ENCODE results near the gene TRIM65.
A peak's percentile ranks its signal among the peaks of the same experiment; 100 is the strongest.
"Not testable (repeated sequence)": the region's sequence is repeated elsewhere in the genome, so short reads cannot be mapped to it uniquely, and the experiment has no call there.

Gene TRIM65

DNA sequence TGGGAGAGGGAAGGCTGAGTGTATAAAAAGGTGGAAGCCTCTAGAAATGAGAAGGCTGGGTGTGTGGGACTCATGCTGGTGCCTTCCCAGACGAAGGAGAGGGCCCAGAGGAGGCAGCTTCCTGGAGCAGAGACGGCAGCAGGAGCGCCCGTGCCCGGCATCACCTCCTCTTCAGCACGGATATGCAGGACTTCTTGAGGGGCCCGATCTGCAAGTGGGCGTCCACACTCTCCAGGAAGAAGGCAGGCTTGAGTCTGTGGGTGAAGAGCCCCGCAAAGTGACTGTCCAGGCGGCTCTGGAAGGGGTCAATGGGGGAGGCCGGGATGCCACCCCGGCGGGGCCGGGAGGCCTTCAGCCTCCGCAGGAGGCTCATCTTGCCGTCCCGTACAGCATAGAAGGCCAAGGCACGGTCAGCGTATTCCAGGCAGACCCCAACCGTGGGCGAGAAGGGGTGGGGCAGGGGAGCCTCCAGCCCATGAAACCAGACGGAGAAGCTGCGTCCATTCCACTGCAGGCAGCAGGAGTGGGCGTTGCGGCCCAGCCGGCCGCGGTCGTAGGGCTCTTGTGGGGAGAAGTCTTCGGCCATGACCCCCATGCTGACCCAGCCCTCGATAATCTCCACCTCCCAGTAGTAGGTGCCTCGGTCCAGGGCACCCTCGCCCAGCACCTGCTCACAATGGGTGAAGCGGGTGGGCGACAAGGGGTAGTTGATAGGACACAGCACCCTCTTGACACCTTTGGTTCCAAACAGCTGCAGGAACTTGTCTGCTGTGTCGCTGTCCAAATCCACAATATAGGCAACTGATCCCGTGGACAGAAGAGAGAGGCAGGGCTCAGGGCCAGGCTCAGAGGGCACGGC, 22.2 kb downstream of the TRIM65 start:
- no peak for DNase-seq

DNA sequence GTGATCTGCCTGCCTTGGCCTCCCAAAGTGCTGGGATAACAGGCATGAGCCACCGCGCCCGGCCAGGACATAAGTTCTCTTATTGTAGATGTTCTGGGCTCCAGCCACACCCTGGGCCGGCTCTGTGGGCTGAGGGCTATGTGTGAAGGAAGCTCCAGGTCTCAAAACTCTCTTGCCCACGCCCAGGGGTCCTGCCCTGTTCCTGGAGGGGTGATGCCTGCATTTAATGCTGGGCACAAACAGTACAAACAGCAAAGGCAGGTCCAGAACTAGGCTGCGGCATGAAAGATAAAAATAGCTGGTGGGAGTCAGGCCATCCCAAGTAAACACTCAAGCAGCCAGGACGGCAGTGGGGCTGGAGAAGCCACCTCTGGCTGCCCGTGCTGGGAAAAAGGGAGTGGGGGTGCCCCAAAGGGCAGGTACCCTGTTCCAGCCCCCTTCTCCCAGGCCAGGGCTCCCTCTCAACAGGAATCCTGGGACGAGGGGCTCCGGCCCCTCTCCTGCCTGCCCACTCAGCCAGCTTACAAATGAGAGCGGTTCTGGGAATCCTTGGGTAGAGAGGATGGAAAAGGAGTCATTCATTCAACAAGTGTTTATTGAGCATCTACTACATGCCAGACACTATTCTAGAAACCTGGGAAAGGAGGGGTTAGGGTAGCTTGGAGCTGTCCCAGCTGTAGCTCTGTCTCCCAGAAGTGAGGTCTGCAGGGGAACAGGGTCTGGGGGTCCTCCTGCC, 23.0 kb downstream of the TRIM65 start:
- DNase-seq, result no peak

DNA sequence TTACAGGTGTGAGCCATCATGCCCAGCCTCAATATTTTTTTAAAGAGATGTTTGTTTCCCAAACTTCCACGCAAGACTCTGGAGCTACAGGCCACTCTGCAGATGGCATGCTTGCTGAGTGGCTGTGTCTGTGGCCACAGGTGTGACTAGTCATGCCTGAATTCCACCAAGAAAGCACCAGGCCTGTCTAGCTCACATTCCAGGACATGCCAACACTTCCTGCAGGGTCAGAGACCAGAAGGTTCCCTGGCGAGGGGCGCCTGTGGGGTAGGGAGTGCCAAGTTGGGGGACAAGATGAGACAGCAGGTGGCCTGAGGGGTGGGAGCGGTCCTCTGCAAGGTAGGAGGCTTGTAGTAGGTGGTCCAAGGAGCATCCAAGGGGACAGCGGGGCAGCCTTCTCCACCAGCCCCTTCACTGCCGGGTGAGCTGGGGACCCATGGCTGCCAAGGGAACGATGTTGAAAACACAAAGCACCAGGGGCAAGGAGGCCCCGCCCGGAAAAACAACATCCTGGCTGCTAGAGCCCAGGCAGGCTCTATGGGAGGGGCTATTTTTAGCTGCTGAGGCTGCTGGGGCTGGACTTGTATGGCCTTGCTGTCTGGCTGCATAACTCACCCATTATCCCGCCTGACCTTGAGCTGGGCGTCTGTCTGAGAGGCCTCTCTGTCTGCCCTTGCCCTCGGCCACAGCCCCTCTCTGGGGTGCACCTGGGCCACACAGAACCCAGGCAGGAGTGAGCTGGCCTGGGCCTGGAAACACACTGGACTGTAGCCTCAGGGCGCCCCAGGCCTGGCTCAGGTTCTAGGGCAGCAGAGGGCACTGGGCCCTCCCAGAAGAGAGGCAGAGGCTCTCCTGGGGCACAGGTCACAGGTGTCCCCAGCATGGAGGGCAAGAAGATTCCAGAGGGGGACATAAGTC, 24.1 kb downstream of the TRIM65 start:
- DNase-seq, result no peak

DNA sequence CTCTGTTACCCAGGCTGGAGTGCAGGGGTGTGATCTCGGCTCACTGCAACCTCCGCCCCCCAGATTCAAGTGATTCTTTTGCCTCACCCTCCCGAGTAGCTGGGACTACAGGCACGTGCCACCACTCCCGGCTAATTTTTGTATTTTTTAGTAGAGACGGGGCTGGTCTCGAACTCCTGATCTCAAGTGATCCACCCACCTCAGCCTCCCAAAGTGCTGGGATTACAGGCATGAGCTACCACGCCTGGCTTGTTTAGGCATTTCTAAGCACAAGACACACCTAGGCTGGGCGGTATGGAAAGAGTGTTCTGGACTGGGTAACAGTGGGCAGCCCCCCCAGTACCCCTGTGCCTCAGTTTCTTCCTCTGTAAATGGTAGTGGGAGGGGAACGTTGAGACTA, 26.5 kb downstream of the TRIM65 start:
- DNase-seq, result not testable (repeated sequence)

DNA sequence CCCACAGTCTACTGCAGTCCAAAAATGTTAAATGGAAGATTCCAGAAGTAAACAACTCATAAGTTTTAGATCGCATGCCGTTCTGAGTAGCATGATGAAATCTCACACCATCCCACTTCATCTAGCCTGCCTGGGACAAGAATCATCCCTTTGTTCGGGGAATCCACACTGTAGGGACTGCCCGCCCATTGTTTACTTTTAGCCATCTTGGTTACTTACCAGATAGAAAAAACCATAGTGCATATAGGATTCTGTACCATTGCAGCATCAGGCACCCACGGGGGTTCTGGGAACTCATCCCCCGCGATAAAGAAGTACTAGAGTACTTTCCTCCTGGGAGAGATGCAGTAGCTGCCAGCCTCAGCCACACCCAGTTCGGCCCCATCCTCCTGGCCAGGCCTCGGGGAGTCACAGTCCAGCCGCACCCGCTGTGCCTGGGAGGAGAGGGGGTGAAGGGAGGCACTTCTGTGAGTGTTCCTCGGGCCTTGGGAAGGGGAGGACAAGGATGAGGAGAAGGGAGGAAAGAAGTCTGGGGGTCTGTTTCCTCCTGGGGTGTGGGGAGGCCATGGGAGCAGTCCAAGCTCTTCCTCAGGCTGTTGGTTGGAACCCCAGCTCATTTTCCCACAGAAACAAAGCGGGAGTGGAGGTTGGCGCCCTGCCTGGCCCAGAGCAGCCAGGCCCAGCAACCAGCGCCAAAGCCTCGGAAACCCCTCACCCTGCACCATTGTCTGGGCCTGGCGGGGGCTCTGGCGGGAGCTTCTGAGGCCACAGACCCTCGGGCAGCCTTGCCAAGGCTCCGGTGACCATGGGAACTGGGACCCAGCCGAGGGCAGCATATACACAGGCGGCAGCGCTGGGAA, 27.2 kb downstream of the TRIM65 start:
- no peak for DNase-seq

DNA sequence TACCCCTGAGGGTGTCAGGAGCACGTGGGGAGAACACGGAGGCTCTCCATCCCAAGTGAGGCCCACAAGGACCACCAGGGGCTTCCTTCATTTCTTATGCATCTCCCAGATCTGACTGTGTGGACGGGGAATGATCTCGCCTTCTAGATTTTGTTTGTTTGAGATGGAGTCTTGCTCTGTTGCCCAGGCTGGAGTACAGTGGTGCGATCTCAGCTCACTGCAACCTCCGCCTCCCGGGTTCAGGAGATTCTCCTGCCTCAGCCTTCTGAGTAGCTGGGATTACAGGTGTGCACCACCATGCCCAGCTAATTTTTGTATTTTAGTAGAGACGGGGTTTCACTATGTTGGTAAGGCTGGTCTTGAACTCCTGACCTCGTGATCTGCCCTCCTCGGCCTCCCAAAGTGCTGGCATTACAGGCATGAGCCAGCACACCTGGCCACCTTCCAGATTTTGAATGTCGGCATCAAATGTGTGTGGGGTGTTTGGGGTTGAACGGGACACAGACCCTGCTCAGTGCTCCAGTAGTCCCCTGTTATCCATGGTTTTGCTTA, 27.9 kb downstream of the TRIM65 start:
- DNase-seq, result not testable (repeated sequence)

DNA sequence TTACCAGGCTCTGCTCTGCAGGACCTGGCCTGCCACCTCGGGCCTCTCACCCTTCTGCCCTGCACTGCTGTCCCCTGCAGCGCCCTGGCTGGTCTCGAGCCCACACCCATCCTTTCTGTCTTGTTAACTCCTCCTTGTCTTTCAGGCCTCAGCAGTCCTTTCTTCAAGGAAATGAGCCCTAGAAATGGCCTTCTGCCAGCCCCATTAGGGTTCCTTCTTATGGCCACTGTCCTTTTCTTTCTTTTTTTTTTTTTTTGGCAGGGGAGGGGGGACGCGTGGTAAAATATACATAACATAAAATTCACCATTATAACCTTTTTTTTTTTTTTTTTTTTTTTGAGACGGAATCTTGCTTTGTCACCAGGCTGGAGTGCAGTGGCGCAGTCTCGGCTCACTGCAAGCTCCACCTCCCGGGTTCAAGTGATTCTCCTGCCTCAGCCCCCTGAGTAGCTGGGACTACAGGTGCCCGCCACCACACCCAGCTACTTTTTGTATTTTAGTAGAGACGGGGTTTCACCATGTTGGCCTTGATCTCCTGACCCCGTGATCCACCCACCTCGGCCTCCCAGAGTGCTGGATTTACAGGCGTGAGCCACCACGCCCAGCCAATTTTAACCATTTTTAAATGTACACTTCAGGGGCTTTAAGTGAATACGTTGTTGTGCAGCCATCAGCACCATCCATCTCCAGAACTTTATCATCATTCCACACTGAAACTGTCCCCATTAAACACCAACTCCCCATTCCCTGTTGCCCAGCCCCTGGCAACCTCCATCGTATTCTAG, 31.2 kb downstream of the TRIM65 start:
- not testable (repeated sequence) for DNase-seq

DNA sequence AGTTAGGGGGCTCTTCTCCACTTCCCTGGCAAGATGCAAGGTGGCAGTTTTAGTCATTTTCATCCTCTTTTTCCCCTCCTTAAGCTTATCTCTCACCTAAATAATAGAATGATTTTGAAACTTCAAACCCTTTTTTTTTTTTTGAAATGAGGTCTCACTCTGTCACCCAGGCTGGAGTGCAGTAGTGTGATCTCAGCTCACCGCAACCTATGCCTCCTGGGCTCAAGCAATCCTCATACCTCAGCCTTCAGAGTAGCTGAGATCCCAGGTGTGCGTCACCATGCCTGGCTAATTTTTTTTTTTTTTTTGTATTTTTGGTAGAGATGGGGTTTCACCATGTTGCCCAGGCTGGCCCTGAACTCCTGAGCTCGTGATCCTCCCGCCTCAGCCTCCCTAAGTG, 31.9 kb downstream of the TRIM65 start:
- not testable (repeated sequence) for DNase-seq

DNA sequence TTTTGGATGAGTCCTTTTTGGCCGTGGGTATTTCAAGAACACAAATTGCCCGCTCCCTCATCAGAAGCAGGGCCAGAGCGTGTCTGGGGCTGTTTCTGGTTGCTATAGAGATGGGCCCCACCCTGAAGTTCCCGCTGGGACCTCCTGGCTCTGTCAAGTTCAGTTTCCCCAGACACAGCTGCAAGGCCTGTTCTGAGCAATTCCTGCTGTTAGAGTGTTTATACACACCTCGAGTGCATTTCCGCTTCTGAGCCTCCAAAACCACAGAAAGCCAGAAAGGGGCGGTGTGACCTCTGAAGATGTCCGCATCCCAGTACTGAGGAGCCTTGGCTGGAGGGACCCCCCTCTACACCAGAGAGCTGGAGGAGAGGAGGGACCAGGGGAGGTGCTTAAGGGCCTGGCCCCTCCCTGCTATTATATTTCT, 32.3 kb downstream of the TRIM65 start:
- peak; percentile 79 for DNase-seq

DNA sequence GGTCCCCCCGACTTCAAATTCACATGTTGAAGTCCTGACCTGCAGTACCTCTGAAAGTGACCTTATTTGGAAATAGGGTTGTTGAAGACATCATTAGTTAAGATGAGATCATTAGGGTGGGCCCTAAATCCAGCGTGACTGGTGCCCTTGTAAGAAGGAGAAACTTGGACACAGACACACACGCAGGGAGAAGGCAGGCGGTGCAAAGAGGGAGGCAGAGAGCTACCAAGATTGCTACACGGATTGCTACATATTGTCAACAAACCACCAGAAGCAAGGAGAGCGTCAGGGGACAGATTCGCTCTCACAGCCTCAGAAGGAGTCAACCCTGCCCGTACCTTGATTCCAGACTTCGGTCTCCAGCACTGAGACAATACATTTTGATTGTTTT, 34.8 kb downstream of the TRIM65 start:
- no peak for DNase-seq

DNA sequence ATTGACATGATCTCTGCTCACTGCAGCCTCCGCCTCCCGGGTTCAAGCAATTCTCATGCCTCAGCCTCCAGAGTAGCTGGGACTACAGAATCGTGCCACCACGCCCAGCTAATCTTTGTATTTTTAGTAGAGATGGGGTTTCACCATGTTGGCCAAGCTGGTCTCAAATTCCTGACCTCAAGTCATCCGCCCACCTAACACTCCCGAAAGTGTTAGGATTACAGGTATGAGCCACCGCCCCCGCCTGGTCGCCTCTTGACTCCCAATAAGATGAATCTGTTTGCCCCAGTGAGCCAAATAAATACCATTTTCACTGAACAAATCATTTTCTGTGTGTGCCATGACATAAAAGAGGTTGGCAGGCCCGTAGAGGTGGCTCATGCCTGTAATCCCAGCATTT, 37.4 kb downstream of the TRIM65 start:
- DNase-seq, result not testable (repeated sequence)

DNA sequence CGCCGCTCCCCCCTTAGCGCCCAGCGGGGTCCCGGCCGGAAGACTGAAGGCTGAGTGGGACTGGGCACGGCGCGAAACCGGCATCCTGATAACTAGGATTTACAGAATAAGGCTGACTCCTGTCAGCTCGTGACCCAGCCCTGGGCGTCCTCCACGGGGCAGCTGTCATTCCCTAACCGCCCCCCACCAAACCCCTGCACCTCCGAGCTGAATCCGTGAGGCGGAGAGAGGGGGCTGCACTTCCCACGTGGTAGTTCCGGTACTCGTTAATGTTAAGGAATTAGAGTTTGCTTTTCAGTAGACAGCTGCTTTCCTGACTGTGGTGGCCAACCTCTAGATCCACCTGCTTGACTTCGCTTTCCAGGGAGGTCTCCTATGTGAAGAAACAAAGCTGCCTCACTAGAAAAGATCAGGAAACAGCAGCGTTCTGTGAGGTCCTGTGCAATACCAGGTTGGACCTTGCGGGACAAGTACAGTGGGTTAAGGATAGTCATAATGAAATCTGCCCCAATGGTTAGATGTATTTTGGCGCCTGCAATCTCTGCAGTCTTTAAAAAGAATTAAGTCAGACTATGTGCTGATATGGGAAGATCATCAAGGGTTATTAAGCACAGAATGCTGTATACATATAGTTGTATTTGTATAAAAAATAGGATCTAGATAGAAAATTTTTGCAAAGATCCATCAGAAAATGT, 40.5 kb downstream of the TRIM65 start:
- DNase-seq, result no peak

DNA sequence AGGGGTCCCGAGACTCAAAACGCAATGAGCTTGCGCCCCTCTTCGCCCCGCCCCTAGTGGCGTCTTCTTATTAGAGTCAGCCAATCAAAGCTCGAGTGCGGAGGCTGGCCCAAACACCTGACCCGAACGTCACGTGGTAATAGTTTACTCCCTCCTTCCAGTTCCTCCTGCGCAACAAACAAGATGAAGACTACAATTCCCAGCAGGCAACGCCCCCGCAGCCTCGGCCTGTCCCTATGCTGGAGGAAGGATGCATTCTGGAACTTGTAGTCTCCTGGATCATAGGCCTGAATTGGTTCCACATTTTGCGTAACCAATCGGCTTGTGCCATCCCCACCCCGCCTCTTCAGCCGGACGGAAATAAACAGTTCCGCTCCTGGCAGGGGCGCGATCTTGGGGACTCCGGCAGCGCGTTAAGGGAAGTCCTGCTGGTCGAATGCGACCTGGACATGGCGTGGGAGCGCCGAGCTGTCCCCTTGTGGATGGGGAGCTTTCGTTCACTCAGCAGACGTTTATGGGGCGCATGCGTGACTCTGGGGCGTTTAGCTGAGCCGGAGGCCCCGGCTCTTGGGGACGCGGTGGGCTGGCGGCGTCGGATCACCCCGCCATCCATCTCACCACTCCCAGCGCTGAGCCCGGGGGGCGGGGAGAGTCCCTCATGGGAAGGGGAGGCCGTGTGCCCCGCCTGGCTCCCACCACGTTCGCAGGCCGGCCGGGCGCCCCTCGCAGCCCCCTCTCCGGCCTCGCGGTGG, 41.3 kb downstream of the TRIM65 start, which contains the start of gene WBP2:
WBP2 (minus strand) TSS at position 26 of the 752 bp plus-strand sequence. CDS start 38 bp downstream, outside the sequence.
- peak; percentile 97 for DNase-seq

DNA sequence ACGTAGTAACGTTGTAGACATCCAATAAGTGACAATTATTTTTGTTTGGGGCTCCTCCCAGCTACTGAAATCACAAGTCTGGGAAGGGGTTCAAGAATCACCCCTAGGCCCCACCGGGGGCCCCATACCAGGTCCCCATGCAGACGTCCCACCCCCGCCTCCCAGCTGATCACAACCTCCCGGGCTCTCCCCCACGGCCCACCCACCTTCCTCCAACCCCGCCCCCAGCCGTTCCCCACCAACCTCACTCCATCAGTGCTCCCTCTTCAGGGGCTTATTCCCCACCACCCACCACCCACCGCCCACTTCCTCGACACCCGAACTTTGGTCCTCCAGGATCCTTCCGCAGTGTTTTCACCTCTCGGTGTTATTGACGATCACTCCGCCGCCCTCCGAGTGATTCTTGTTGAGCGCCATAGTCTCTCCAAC, 41.9 kb downstream of the TRIM65 start:
- DNase-seq, result no peak

DNA sequence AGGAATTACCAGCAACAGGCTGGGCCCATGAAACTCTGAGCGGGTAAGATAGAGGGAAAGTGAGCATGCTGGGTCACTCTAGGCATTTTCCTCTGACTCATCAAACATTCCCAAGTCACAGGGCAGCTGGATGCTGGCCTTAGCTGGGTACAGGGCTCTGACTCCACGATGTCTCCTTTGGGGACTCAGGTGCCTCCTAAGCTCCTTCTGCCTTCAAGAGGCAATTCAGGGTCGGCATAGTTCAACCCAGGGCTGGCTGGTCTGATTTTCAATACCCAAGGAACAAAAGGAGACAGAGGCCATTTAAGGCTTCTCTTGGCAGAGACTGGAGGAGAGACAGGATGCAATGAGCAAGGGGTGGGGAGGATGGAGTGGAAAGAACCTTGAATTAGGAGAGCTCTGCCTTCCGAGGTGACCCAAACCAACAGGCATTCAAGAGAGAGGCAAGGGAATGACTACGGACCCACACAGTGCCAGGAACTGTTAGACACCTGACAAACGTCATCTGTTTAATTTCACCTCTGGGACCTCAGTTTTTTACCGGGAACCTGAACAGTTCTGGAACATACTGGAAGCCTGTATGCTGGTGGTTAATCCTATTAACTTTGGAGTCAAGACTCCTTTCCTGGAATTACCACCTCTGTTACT, 42.5 kb downstream of the TRIM65 start:
- no peak for DNase-seq

DNA sequence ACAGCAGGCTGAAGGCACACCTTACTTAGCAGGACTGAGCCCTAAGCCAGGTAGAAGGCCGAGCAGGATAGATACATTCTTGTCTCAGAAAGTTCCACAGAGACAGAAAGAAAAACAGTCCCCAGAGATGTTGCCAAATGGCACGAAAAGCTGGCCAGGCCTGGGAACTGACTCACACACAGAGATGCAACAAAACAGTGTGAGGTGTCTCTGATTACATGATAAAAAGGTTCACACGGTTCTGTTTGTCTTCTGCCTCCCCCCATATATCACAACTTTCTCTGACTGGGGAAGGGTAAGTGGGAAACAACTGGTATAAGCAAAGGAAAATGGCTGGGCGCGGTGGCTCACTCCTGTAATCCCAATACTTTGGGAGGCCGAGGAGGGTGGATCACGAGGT, 43.3 kb downstream of the TRIM65 start:
- no peak for DNase-seq

DNA sequence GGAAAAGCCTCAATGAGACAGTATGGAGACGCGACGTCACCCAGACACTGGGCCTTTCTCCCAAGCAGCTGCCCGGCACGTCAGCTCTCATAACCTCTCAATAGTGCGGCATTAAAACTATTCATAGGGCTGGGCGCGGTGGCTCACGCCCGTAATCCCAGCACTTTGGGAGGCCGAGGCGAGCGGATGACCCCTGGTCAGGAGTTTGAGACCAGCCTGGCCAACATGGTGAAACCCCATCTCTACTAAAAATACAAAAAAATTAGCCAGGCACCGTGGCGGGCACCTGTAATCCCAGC, 45.1 kb downstream of the TRIM65 start:
- not testable (repeated sequence) for DNase-seq

DNA sequence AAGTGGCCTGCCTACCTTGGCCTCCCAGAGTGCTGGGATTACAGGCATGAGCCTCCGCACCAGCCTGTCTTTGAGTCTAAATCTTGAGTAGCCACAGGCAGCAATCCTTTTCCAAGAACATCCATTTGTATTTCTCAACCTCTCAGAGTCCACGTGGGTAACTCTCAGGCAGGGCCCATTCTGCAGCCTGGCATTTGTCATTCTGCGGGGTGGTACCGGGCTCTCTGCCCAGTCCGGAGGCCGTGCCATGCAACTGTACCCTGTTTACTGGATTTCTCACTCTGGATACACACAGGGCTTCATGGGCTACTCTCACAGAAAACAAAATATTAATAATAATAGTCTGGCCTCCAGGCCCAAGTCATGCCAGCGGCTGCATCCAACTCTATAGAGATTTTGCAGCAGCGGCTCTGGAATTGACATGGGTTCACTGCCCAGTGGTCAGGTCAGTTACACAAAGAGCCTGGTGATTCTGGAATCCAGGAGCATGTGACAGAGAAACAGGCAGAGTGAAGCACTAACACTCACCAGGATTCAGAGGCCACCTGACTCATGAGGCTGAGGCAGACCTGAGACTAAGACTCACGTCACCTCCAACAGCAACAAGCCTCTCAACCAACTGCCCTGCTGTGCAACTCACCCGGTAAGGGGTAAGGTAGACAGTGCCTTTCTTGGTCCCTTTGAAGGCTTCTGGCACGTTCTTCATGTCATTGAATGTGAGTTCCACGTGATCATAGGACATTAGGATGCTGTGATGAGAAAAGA, 45.6 kb downstream of the TRIM65 start:
- DNase-seq, result no peak

All from DMS79 (cell line).